ENCODE data around the gene SLC35G1. TPM values are rescaled to one million over a fixed set of nuclear protein-coding genes. Genes with fewer than 3 reads are reported as not detected.

SLC35G1 gene
- total RNA-seq, 2 donors from 2014 or later, result 4.8 to 5.6 TPM

DNA sequence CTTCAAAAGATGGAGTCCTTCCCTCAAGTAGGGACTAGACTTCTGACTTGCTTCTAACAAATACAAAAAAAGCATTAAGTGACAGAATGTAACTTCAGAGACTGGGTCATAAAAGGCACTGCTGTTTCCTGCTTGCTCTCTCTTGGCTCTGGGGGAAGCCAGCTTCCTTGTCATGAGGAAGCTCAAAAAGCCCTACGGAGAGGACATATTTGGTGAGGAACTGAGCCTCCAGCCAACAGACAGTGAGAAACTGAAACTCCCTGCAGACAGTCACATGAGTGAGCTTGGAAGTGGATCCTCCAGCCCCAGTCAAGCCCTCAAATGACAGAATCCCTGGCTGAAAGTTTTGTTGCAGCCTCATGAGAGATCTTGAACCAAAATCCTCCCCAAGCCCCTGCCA, 26.3 kb upstream of the SLC35G1 start:
- ATAC-seq (replicated peaks in 1 of 2) (no peak), DNase-seq (no peak)
- Mint-ChIP-seq H3K4me3 (no peak overlapping the region), H3K27ac (no peak overlapping the region), H3K36me3 (ENCODE audit: insufficient read depth in 2 of 2) (no peaks in the 10 kb centered on the region), H3K4me1 (ENCODE audit: low read depth) (no peaks in the 10 kb centered on the region), H3K27me3 (ENCODE audit: low read depth) (peaks cover 30% of the 10 kb centered on the region), H3K9me3 (no peaks in the 10 kb centered on the region)

GRCh38 chr10:93871671-93872204, 22.0 kb upstream of the SLC35G1 start:
- Mint-ChIP-seq H3K27ac (no peak overlapping the region), H3K4me3 (no peak overlapping the region), H3K36me3 (ENCODE audit: insufficient read depth in 2 of 2) (no peaks in the 10 kb centered on the region), H3K4me1 (ENCODE audit: low read depth) (no peaks in the 10 kb centered on the region), H3K27me3 (ENCODE audit: low read depth) (peaks cover 51% of the 10 kb centered on the region), H3K9me3 (no peaks in the 10 kb centered on the region)
- DNase-seq (no peak), ATAC-seq (replicated peaks in 1 of 2) (no peak)

DNA sequence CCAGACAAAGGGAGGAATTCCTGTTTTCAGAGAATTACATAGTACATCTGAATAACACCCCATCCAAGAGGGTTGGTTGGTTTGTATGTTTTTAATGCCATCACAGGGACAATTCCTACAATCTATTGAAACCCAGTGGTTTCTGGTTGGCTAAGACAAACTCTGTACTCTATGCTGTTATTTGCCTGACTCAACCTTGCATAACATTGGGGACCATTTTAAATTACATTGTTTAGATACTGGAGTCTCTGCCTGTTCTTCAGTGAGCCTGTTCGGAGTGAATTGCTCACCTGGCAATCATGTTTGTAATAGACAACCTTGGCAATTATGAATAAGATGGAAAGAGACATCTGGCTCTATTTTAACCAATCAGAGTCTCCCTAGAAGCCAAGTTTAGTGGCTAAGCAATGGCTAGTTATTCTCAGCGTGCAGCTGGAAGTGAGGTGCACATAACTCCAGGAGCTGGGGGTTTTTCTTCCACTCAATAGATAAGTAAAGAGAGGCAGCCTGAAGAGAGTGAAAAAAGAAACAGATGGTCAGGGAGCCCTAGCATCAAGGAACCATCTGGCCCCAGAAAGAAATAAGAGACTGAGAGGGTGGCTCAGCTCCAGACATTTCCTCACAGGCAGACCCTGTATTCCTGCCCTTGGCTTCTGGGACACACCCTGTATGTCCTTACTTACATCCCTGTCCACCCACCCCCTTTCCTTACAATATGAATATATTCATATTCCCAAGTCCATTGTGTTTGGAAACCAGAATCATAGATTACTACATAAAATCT, 21.2 kb upstream of the SLC35G1 start:
- no peak for ATAC-seq (replicated peaks in 1 of 2)
- no peak for DNase-seq
- Mint-ChIP-seq H3K36me3 (ENCODE audit: insufficient read depth in 2 of 2) (no peaks in the 10 kb centered on the region), H3K4me1 (ENCODE audit: low read depth) (no peaks in the 10 kb centered on the region), H3K27me3 (ENCODE audit: low read depth) (peaks cover 46% of the 10 kb centered on the region), H3K4me3 (no peak overlapping the region), H3K9me3 (no peaks in the 10 kb centered on the region), H3K27ac (no peak overlapping the region)

GRCh38 chr10:93873420-93874115, 20.2 kb upstream of the SLC35G1 start:
- Mint-ChIP-seq H3K4me3 (no peak overlapping the region), H3K27me3 (ENCODE audit: low read depth) (peaks cover 38% of the 10 kb centered on the region), H3K9me3 (no peaks in the 10 kb centered on the region), H3K36me3 (ENCODE audit: insufficient read depth in 2 of 2) (no peaks in the 10 kb centered on the region), H3K27ac (peak overlapping the region; percentile 6), H3K4me1 (ENCODE audit: low read depth) (no peaks in the 10 kb centered on the region)
- DNase-seq (no peak), ATAC-seq (replicated peaks in 1 of 2) (no peak)

- no peaks in the 10 kb centered on the region for H3K9me3 Mint-ChIP-seq
Measured at GRCh38 chr10:93874309-93875031, 19.3 kb upstream of the SLC35G1 start.

GRCh38 chr10:93875032-93875358, 18.8 kb upstream of the SLC35G1 start:
- Mint-ChIP-seq H3K4me3 (no peak overlapping the region), H3K27me3 (ENCODE audit: low read depth) (peaks cover 43% of the 10 kb centered on the region), H3K36me3 (ENCODE audit: insufficient read depth in 2 of 2) (no peaks in the 10 kb centered on the region), H3K27ac (no peak overlapping the region), H3K9me3 (no peaks in the 10 kb centered on the region), H3K4me1 (ENCODE audit: low read depth) (no peaks in the 10 kb centered on the region)
- no peak for ATAC-seq (replicated peaks in 1 of 2)
- no peak for DNase-seq

More at GRCh38 chr10:93874309-93875031, 19.3 kb upstream of the SLC35G1 start:
- ATAC-seq (replicated peaks in 1 of 2) (no peak), DNase-seq (no peak)
- Mint-ChIP-seq H3K4me3 (no peak overlapping the region), H3K27me3 (ENCODE audit: low read depth) (peaks cover 44% of the 10 kb centered on the region), H3K36me3 (ENCODE audit: insufficient read depth in 2 of 2) (no peaks in the 10 kb centered on the region), H3K4me1 (ENCODE audit: low read depth) (no peaks in the 10 kb centered on the region), H3K27ac (no peak overlapping the region)

DNA sequence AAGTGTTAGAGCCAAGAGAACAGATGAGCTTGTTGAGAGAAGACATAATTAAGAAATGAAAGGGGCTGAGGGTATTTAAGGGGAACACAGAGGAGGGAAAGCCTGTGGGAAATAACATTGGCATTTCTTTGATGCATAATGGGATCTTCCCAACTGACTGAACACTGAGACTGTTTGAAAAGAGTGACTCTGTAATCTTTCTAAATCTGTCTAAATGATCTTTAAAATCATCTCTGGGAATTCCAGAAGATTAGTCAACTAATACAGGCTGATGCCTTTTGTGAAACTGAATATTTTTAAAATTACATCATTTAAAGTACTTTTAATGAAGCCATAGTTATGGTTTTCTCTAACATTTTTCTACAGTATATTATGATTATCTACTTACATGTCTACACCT, 17.4 kb upstream of the SLC35G1 start:
- Mint-ChIP-seq H3K4me3 (no peak overlapping the region), H3K27me3 (ENCODE audit: low read depth) (peaks cover 40% of the 10 kb centered on the region), H3K36me3 (ENCODE audit: insufficient read depth in 2 of 2) (no peaks in the 10 kb centered on the region), H3K27ac (no peak overlapping the region), H3K9me3 (no peaks in the 10 kb centered on the region), H3K4me1 (ENCODE audit: low read depth) (no peaks in the 10 kb centered on the region)
- no peak for DNase-seq
- no peak for ATAC-seq (replicated peaks in 1 of 2)

DNA sequence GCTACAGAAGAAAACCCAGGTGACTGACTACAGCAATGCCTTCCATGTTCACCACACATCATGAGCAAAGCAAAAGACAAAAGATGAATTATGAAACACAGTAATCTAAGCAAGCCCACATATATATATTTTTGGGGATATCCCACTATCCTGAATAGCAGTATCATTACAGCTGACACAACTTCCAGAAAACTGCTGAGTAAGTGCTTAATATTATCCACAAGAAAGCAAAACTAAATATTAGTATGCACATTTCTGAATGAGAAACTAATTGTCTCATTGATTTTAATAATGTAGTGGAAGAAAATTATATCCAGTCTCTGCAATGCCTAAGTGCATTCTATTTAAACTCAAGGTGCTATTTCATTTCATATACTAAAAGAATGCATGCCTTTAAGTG, 14.5 kb upstream of the SLC35G1 start:
- peaks cover 39% of the 10 kb centered on the region for H3K27me3 Mint-ChIP-seq (ENCODE audit: low read depth)
- ATAC-seq (replicated peaks in 1 of 2) (no peak), DNase-seq (no peak)
- H3K4me1 Mint-ChIP-seq (ENCODE audit: low read depth), result no peaks in the 10 kb centered on the region
- H3K4me3 Mint-ChIP-seq, result no peak overlapping the region
- no peaks in the 10 kb centered on the region for H3K36me3 Mint-ChIP-seq (ENCODE audit: insufficient read depth in 2 of 2)
- H3K27ac Mint-ChIP-seq, result no peak overlapping the region
- H3K9me3 Mint-ChIP-seq, result no peaks in the 10 kb centered on the region

DNA sequence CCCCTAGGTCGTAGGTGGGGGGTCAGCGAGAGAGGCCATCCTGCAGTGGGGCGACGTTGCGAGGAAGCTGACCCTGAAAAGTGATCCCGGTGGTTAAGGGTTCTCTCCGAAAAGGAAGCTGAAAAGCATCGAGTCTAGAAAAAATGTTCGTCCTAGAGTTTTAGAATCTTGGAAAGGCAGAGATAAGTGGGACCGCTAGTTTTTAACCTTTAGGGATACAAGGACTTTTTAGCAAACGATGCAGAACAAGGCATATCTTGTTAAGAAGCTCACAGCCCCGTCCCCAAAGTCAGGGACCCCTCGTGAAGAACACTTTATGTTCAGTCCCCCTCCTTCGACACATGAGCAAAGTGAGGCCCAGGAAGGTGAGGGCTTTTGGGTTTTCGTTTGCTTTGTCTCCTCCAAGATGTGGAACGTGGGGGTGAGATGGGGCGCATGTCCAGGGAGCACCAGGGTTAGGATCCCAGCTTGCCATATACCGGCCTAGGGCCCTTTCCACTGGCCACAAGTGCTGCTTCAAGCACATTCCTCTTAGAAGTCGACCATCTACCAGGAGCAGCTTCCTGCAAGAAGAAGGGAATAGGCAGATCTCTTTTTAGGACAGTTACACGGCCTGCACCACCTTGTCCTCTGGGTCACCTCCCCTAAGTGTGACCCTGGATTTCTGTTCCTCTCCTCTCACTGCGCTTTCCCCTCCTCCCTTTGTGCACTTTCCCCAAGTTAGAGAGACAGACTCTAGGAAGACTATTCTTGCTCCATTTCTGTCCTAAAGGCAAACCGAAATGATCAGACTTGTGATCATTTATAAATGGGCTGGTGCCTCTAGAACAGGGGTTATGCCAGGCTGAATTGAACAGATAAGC, 969 bp downstream of the SLC35G1 start:
- Mint-ChIP-seq H3K36me3 (ENCODE audit: insufficient read depth in 2 of 2) (peaks cover 2 to 3% of the 10 kb centered on the region in 2 donors), H3K4me3 (peak overlapping the region; percentile 84 to 85), H3K27me3 (ENCODE audit: low read depth) (peaks cover 6% of the 10 kb centered on the region), H3K4me1 (ENCODE audit: low read depth) (peaks cover 44% of the 10 kb centered on the region), H3K27ac (peak overlapping the region; percentile 16), H3K9me3 (no peaks in the 10 kb centered on the region)
- peak in 1 of 2 donors; percentile 11 for ATAC-seq (replicated peaks in 1 of 2)
- peak in 1 of 2 donors; percentile 5 for DNase-seq

- Mint-ChIP-seq H3K27ac (no peak overlapping the region), H3K36me3 (ENCODE audit: insufficient read depth in 2 of 2) (peaks cover 2 to 3% of the 10 kb centered on the region in 2 donors), H3K4me3 (no peak overlapping the region), H3K27me3 (ENCODE audit: low read depth) (no peaks in the 10 kb centered on the region), H3K9me3 (no peaks in the 10 kb centered on the region), H3K4me1 (ENCODE audit: low read depth) (peaks cover 44% of the 10 kb centered on the region)
- ATAC-seq (replicated peaks in 1 of 2) (no peak), DNase-seq (no peak)
Measured at GRCh38 chr10:93897070-93897780, 3.4 kb downstream of the SLC35G1 start.

DNA sequence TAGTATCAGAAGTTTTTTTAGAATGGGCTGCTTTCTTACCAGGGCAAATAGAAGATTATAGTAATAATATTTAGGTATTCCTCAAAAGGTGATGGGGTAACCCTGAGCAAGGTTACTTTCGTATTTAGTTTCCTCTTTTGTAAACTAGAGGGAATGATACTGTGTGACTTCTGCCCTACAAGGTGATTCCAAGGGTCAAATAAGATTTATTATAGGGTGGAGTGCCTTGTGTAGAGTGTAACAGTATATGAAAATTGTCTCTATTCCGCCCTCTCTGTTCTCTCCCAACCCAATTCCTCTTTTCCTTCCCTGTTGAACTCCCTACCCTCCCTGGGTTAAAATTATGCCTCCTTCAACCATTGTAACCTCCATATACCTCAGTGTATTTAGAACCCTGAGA, 5.3 kb downstream of the SLC35G1 start:
- H3K4me1 Mint-ChIP-seq (ENCODE audit: low read depth), result peaks cover 34% of the 10 kb centered on the region
- ATAC-seq (replicated peaks in 1 of 2) (no peak), DNase-seq (no peak)
- no peaks in the 10 kb centered on the region for H3K9me3 Mint-ChIP-seq
- no peak overlapping the region for H3K4me3 Mint-ChIP-seq
- no peak overlapping the region for H3K27ac Mint-ChIP-seq
- peaks cover 0 to 3% of the 10 kb centered on the region in 2 donors for H3K36me3 Mint-ChIP-seq (ENCODE audit: insufficient read depth in 2 of 2)
- H3K27me3 Mint-ChIP-seq (ENCODE audit: low read depth), result no peaks in the 10 kb centered on the region

DNA sequence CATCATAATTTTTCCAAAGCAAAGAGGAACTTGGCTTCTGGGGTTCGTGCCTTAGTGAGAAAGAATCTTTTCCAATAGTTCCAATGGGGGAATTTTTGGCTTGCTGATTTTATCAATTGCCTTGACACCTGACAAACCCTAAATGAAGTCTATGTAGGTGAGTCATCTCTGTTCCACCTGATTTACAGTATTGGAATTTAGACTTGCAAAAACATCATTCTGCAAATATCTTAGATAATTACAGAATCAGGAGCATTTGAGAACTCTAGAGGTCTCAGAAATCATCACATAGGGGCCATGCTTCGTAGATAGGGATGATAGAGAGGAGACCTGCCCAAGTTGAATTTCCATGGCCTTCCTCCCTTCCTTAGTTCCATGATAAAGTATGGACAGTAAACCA, 9.3 kb downstream of the SLC35G1 start:
- Mint-ChIP-seq H3K27me3 (ENCODE audit: low read depth) (no peaks in the 10 kb centered on the region), H3K36me3 (ENCODE audit: insufficient read depth in 2 of 2) (peaks cover 0 to 4% of the 10 kb centered on the region in 2 donors), H3K27ac (no peak overlapping the region), H3K9me3 (no peaks in the 10 kb centered on the region), H3K4me3 (no peak overlapping the region), H3K4me1 (ENCODE audit: low read depth) (peaks cover 7% of the 10 kb centered on the region)
- no peak for ATAC-seq (replicated peaks in 1 of 2)
- no peak for DNase-seq
